Skeletal muscle tissue (tissue), 4 donors: ENCODE measurements around the gene DCDC2C. TPM values are rescaled to one million over a fixed set of nuclear protein-coding genes. Genes with fewer than 3 reads are reported as not detected.

Experiments used
- H3K27ac ChIP-seq: one replicate; pipeline ENCODE4 v1.7.0; 2013; ENCODE audit warnings: mild to moderate bottlenecking, low read depth, low read length, inconsistent platforms
- H3K27me3 ChIP-seq, 3 donors: one replicate each; pipeline ENCODE4 v1.7.0; 2013; ENCODE audit warnings: low read length in 3 of 3; ENCODE audit not compliant: control insufficient read depth in 3 of 3, insufficient read depth in 3 of 3
- H3K36me3 ChIP-seq, 3 donors: one replicate each; pipeline ENCODE4 v1.7.0; 2013; ENCODE audit warnings: low read length in 3 of 3; ENCODE audit not compliant: control insufficient read depth in 3 of 3, insufficient read depth in 3 of 3
- H3K4me1 ChIP-seq, 3 donors: one replicate each; pipeline ENCODE4 v1.7.0; 2013; ENCODE audit warnings: low read length in 3 of 3, mild to moderate bottlenecking in 3 of 3; ENCODE audit not compliant: control insufficient read depth in 3 of 3, insufficient read depth in 3 of 3
- H3K4me3 ChIP-seq, 3 donors: one replicate each; pipeline ENCODE4 v1.7.0; 2013; ENCODE audit warnings: low read length in 3 of 3
- H3K9ac ChIP-seq, 3 donors: one replicate each; pipeline ENCODE4 v1.7.0; 2013; ENCODE audit warnings: low read length in 3 of 3, mild to moderate bottlenecking in 3 of 3, moderate library complexity in 2 of 3, low read depth in 1 of 3
- H3K9me3 ChIP-seq, 3 donors: one replicate each; pipeline ENCODE4 v1.7.0; 2013; ENCODE audit warnings: low read length in 3 of 3; ENCODE audit not compliant: control insufficient read depth in 3 of 3
- total RNA-seq: library from RNA; depleted of rRNA; stranded (reverse); fragments of >200 nt; gene quantifications from one replicate; pipeline ENCODE4 v1.2.3, GENCODE V29; 2014
- donor health status: Osteomylitis.

Gene DCDC2C
- total RNA-seq, 1 donor from 2014 or later = not detected

DNA sequence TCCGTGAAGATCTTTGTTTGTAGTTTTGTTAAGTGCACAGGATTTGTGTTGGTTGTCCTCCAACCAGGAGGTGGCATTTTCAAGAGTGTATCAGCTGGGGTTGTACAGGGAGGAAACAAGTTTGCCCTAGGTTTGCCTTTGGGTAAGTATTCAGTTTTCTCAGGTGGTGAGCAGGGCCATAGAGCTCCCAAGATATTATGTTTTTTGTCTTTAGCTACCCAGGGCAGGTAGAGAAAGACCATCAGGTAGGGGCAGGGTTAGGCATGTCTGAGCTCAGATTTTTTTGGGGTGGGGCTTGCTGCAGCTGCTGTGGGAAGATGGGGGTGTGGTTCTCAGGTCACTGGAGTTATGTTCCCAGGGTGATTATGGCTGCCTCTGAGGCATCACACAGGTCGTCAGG, 191.6 kb downstream of the DCDC2C start:
- H3K36me3 ChIP-seq = no peaks in the 10 kb centered on the region
- no peak overlapping the region for H3K9ac ChIP-seq
- H3K27ac ChIP-seq = no peak overlapping the region
- no peaks in the 10 kb centered on the region for H3K9me3 ChIP-seq
- H3K27me3 ChIP-seq = no peaks in the 10 kb centered on the region
- H3K4me1 ChIP-seq = no peaks in the 10 kb centered on the region
- no peak overlapping the region for H3K4me3 ChIP-seq

Other genes with a start within 250 kb of the DCDC2C start
- 38.1 TPM for gene ADI1, start 184.0 kb upstream of the DCDC2C start, total RNA-seq
- 14.6 TPM for gene RNASEH1, start 145.2 kb upstream of the DCDC2C start, total RNA-seq
- gene RPS7, start 128.3 kb upstream of the DCDC2C start, total RNA-seq = 2,490 TPM
- not detected for gene COLEC11, start 108.5 kb upstream of the DCDC2C start, total RNA-seq
- gene ALLC, start 45.4 kb upstream of the DCDC2C start, total RNA-seq = not detected